WTC11 (cell line): ENCODE data around the gene MBOAT2.
"Not testable (repeated sequence)": the region's sequence is repeated elsewhere in the genome, so short reads cannot be mapped to it uniquely, and the experiment has no call there.

Experiments used
- CTCF ChIP-seq: fragments of 200-600 bp; IDR thresholded peaks from 2 replicates; pipeline ENCODE4 v1.8.0; 2022; ENCODE audit warnings: antibody characterized with exemption
- E2F1 ChIP-seq: sonication (generic); formaldehyde crosslinking; IDR thresholded peaks from 2 replicates; pipeline ENCODE4 v1.8.0; 2022; ENCODE audit warnings: mild to moderate bottlenecking, missing genetic modification reagents
- E2F5 ChIP-seq: sonication (generic); formaldehyde crosslinking; IDR thresholded peaks from 2 replicates; pipeline ENCODE4 v1.8.1; 2022; ENCODE audit warnings: mild to moderate bottlenecking, moderate library complexity, missing genetic modification reagents
- ZNF232 ChIP-seq: sonication (generic); formaldehyde crosslinking; IDR thresholded peaks from 2 replicates; pipeline ENCODE4 v1.8.0; 2022; ENCODE audit warnings: mild to moderate bottlenecking, missing genetic modification reagents

- not testable (repeated sequence) for TF ChIP-seq ZNF232 (CRISPR knock-in tag); CTCF; E2F5 (CRISPR knock-in tag); E2F1
These were observed 30.5 kb downstream of the MBOAT2 start for GRCh38 chr2:8973017-8973416.
